Right cardiac atrium (tissue), 5 donors: ENCODE data around the gene POLR1H. TPM values are rescaled to one million over a fixed set of nuclear protein-coding genes. Genes with fewer than 3 reads are reported as not detected.
"Not testable (repeated sequence)": the region's sequence is repeated elsewhere in the genome, so short reads cannot be mapped to it uniquely, and the experiment has no call there.

Experiments used
- ATAC-seq, 2 donors: fragments of 200-7000 bp; cut with Tn5 transposase; one replicate each; pipeline versions ENCODE4 v1.8.0 to v1.9.1; 2020; ENCODE audit warnings: moderate library complexity in 2 of 2, mild to moderate bottlenecking in 1 of 2
- DNase-seq, 3 donors: peaks; one replicate each; pipeline ENCODE4 v3.0.0-alpha.2; 2020
- H3K27ac ChIP-seq: one replicate; pipeline ENCODE4 v1.5.1; 2013; ENCODE audit warnings: mild to moderate bottlenecking, low read length, control low read depth, moderate library complexity
- H3K27me3 ChIP-seq: one replicate; pipeline ENCODE4 v1.6.1; 2013; ENCODE audit not compliant: control insufficient read depth, insufficient read depth
- H3K4me1 ChIP-seq: one replicate; pipeline ENCODE4 v1.6.1; 2013; ENCODE audit warnings: low read length; ENCODE audit not compliant: control insufficient read depth, insufficient read depth
- H3K4me3 ChIP-seq: one replicate; pipeline ENCODE4 v1.5.1; 2013; ENCODE audit warnings: low read length, control low read depth
- H3K9me3 ChIP-seq: one replicate; pipeline ENCODE4 v1.6.1; 2013; ENCODE audit warnings: low read length; ENCODE audit not compliant: control insufficient read depth
- WGBS: extraction: QIAGEN DNeasy Blood & Tissue Kit; methylation state at CpG from one replicate; pipeline ENCODE4 v1.1.7; 2013; 5-methylcytosine and 5-hydroxymethylcytosine counted together
- intact Hi-C, 4 donors: fragments of 100-400 bp; cut with DNase I; formaldehyde crosslinking; loops; one replicate each; pipeline versions ENCODE4 v1.11.0 to v1.14.0; 2022 to 2023
- long read RNA-seq, 4 donors: library from polyadenylated mRNA; unstranded; transcript quantifications; one replicate each; pipeline ENCODE4 v2.0.0, GENCODE V29; 2020 to 2021
- polyA plus RNA-seq: library from polyadenylated mRNA; stranded (reverse); fragments of 200-250 nt; gene quantifications from one replicate; pipeline ENCODE4 v1.2.3, GENCODE V29; 2013
- total RNA-seq, 4 donors: library from RNA; stranded (reverse); fragmentation: NEBNext Ultra II Directional; extraction: Animal tissue kit (Norgen Biotek cat#: 25700); gene quantifications; one replicate each; pipeline ENCODE4 v1.2.1, GENCODE V29; 2021
- donor health status: healthy with polysubstance abuse.
- donor health status: DM: no; HTN: yes; CAD: no.
- donor health status: DM: no; HTN: no; CAD: no.
- donor health status: DM: no; HTN: yes; CAD: no; lungs with severe emphysema.
- donor health status: DM: yes; HTN: yes; CAD: no.

The POLR1H gene
- total RNA-seq (10 to 100 TPM; 15.0 to 18.9 (median 16.9) TPM), polyA plus RNA-seq (20.3 TPM)
- long read RNA-seq, donor 1, transcript ZNRD1-202 (5 exons, 743 nt) = major isoform, 7 of 14 reads
- long read RNA-seq, donor 1, transcript ZNRD1-201 (4 exons, 864 nt) = minor isoform, 6 of 14 reads
- long read RNA-seq, donor 1, partial matches to known transcripts = 0 of 14 reads
- long read RNA-seq, donor 1, other reads (novel, unspliced or antisense) = 0 of 14 reads
- long read RNA-seq, donor 2, transcript ZNRD1-202 (5 exons, 743 nt) = major isoform, 7 of 11 reads
- long read RNA-seq, donor 2, partial matches to known transcripts = 0 of 11 reads
- long read RNA-seq, donor 2, other reads (novel, unspliced or antisense) = 0 of 11 reads
- long read RNA-seq, donor 3, partial matches to known transcripts = 0 of 3 reads
- long read RNA-seq, donor 3, other reads (novel, unspliced or antisense) = 0 of 3 reads
- long read RNA-seq, donor 4, partial matches to known transcripts = 2 of 8 reads
- long read RNA-seq, donor 4, other reads (novel, unspliced or antisense) = 1 of 8 reads

- H3K9me3 ChIP-seq = no peaks in the 10 kb centered on the region
- peaks cover 9% of the 10 kb centered on the region for H3K4me1 ChIP-seq
- intact Hi-C loops = no loop called here
- H3K27me3 ChIP-seq = no peaks in the 10 kb centered on the region
- ATAC-seq (peak; percentile 99), DNase-seq (peak; percentile 94 to 97 (median 96))
- H3K4me3 ChIP-seq = peak within 1 kb of the TSS; percentile 77
- WGBS = under 1% methylated on average over 48 of the region's 48 CpGs
- peak within 1 kb of the TSS; percentile 88 for H3K27ac ChIP-seq
These were observed at the start of gene POLR1H for GRCh38 chr6:30061092-30061857. Gene POLR1H (plus strand): TSS chr6:30061265. CDS start chr6:30061525, 260 bp downstream.

GRCh38 chr6:30013291-30013922 is 47.7 kb upstream of the POLR1H start:
- no peak overlapping the region for H3K27ac ChIP-seq
- no peak overlapping the region for H3K4me3 ChIP-seq
- H3K4me1 ChIP-seq = no peaks in the 10 kb centered on the region
- 48% methylated on average over 13 of the region's 13 CpGs for WGBS
- H3K27me3 ChIP-seq = no peaks in the 10 kb centered on the region
- ATAC-seq (peak; percentile 62 to 75), DNase-seq (peak in 2 of 3 donors; percentile 27 to 87)
- H3K9me3 ChIP-seq = no peaks in the 10 kb centered on the region
- intact Hi-C loops = loop anchor here (1.0 to 5.0 kb wide), 3 partner anchors 165 to 166 kb away; no protein-coding TSS in a partner anchor

- intact Hi-C loops = no loop called here
- H3K4me3 ChIP-seq = no peak overlapping the region
- ATAC-seq = no peak
- no peaks in the 10 kb centered on the region for H3K27me3 ChIP-seq
- no peak for DNase-seq
- H3K27ac ChIP-seq = no peak overlapping the region
- H3K4me1 ChIP-seq = no peaks in the 10 kb centered on the region
- no peaks in the 10 kb centered on the region for H3K9me3 ChIP-seq
- 97% methylated on average over 2 of the region's 2 CpGs for WGBS
These were observed 41.2 kb upstream of the POLR1H start for GRCh38 chr6:30019819-30020218.

- H3K27ac ChIP-seq = no peak overlapping the region
- no peaks in the 10 kb centered on the region for H3K9me3 ChIP-seq
- H3K4me1 ChIP-seq = no peaks in the 10 kb centered on the region
- DNase-seq (no peak), ATAC-seq (no peak)
- H3K4me3 ChIP-seq = no peak overlapping the region
- intact Hi-C loops = no loop called here
- H3K27me3 ChIP-seq = no peaks in the 10 kb centered on the region
- 89% methylated on average over 1 of the region's 1 CpG for WGBS
These were observed 40.4 kb upstream of the POLR1H start for GRCh38 chr6:30020626-30021025.

GRCh38 chr6:30022189-30022588 is 38.9 kb upstream of the POLR1H start:
- no peaks in the 10 kb centered on the region for H3K4me1 ChIP-seq
- no peaks in the 10 kb centered on the region for H3K9me3 ChIP-seq
- no peaks in the 10 kb centered on the region for H3K27me3 ChIP-seq
- ATAC-seq (no peak), DNase-seq (no peak)
- intact Hi-C loops = no loop called here
- WGBS = 95% methylated on average over 3 of the region's 3 CpGs
- H3K27ac ChIP-seq = no peak overlapping the region
- H3K4me3 ChIP-seq = no peak overlapping the region

GRCh38 chr6:30022712-30023111 is 38.4 kb upstream of the POLR1H start:
- intact Hi-C loops, H3K4me3 ChIP-seq, H3K4me1 ChIP-seq, H3K9me3 ChIP-seq, DNase-seq, H3K27me3 ChIP-seq, H3K27ac ChIP-seq, ATAC-seq: not testable (repeated sequence)

- no peaks in the 10 kb centered on the region for H3K9me3 ChIP-seq
- intact Hi-C loops = no loop called here
- DNase-seq = no peak
- no peaks in the 10 kb centered on the region for H3K4me1 ChIP-seq
- H3K4me3 ChIP-seq = no peak overlapping the region
- WGBS = 42% methylated on average over 1 of the region's 1 CpG
- no peak overlapping the region for H3K27ac ChIP-seq
- no peaks in the 10 kb centered on the region for H3K27me3 ChIP-seq
- no peak for ATAC-seq
These were observed 35.9 kb upstream of the POLR1H start for GRCh38 chr6:30025186-30025585.

GRCh38 chr6:30029588-30029987 is 31.5 kb upstream of the POLR1H start:
- ATAC-seq = no peak
- no peak overlapping the region for H3K4me3 ChIP-seq
- H3K27me3 ChIP-seq = no peaks in the 10 kb centered on the region
- 82% methylated on average over 1 of the region's 1 CpG for WGBS
- H3K9me3 ChIP-seq = no peaks in the 10 kb centered on the region
- intact Hi-C loops = no loop called here
- H3K4me1 ChIP-seq = no peaks in the 10 kb centered on the region
- DNase-seq = no peak
- no peak overlapping the region for H3K27ac ChIP-seq

- DNase-seq (no peak), ATAC-seq (no peak)
- Histone ChIP-seq H3K27me3 (no peaks in the 10 kb centered on the region), H3K27ac (no peak overlapping the region), H3K4me1 (no peaks in the 10 kb centered on the region), H3K4me3 (no peak overlapping the region), H3K9me3 (no peaks in the 10 kb centered on the region)
- intact Hi-C loops = no loop called here
These were observed 29.7 kb upstream of the POLR1H start for GRCh38 chr6:30031381-30031780.

- ATAC-seq, H3K4me1 ChIP-seq, H3K4me3 ChIP-seq, H3K27ac ChIP-seq, intact Hi-C loops, H3K27me3 ChIP-seq, H3K9me3 ChIP-seq, DNase-seq: not testable (repeated sequence)
- 88% methylated on average over 5 of the region's 5 CpGs for WGBS
These were observed 27.6 kb upstream of the POLR1H start for GRCh38 chr6:30033440-30033839.

GRCh38 chr6:30035784-30036183 is 25.3 kb upstream of the POLR1H start:
- Histone ChIP-seq H3K27ac (no peak overlapping the region), H3K27me3 (no peaks in the 10 kb centered on the region), H3K9me3 (no peaks in the 10 kb centered on the region), H3K4me3 (no peak overlapping the region), H3K4me1 (no peaks in the 10 kb centered on the region)
- ATAC-seq (no peak), DNase-seq (no peak)
- intact Hi-C loops = no loop called here
- 94% methylated on average over 1 of the region's 1 CpG for WGBS
